Measurements from ENCODE around the gene TNIP1. TPM values are rescaled to one million over a fixed set of nuclear protein-coding genes. Genes with fewer than 3 reads are reported as not detected.

TNIP1 gene
- polyA plus RNA-seq, 1 donor, result 61.6 TPM

- DNase-seq, result no peak
These were observed 79.4 kb downstream of the TNIP1 start for GRCh38 chr5:151001436-151001835.

- no peak for DNase-seq
These were observed 81.0 kb downstream of the TNIP1 start for GRCh38 chr5:150999704-151000442.

- DNase-seq, result no peak
These were observed 86.9 kb downstream of the TNIP1 start for GRCh38 chr5:150993826-150994412.

- no peak for DNase-seq
These were observed 87.4 kb downstream of the TNIP1 start for GRCh38 chr5:150993422-150993821.

GRCh38 chr5:150992705-150993104 is 88.1 kb downstream of the TNIP1 start:
- DNase-seq, result no peak

- DNase-seq, result no peak
These were observed 91.1 kb downstream of the TNIP1 start for GRCh38 chr5:150989695-150990094.

- DNase-seq, result no peak
These were observed 93.1 kb downstream of the TNIP1 start for GRCh38 chr5:150987746-150988145.

Other genes starting within 250 kb of the TNIP1 start
- gene IRGM, start 234.5 kb downstream of the TNIP1 start, polyA plus RNA-seq (ENCODE audit: insufficient read length), result 1.5 TPM
- gene ZNF300, start 176.1 kb downstream of the TNIP1 start, polyA plus RNA-seq (ENCODE audit: insufficient read length), result 53.0 TPM
- gene GPX3, start 60.4 kb downstream of the TNIP1 start, polyA plus RNA-seq (ENCODE audit: insufficient read length), result 1,238 TPM
- 134 TPM for gene ANXA6, start 76.7 kb upstream of the TNIP1 start, polyA plus RNA-seq (ENCODE audit: insufficient read length)
- 5.3 TPM for gene CCDC69, start 143.1 kb upstream of the TNIP1 start, polyA plus RNA-seq (ENCODE audit: insufficient read length)
- gene GM2A, start 172.2 kb upstream of the TNIP1 start, polyA plus RNA-seq (ENCODE audit: insufficient read length), result 28.2 TPM
- not detected for gene SLC36A3, start 222.7 kb upstream of the TNIP1 start, polyA plus RNA-seq (ENCODE audit: insufficient read length)